Activated T-cell treated with anti-CD3 and anti-CD28 coated beads, Interleukin-2, amount 50 U/mL, for 4 hours (primary cell): Measurements from ENCODE around the gene GDI2. TPM values are rescaled to one million over a fixed set of nuclear protein-coding genes. Genes with fewer than 3 reads are reported as not detected.

Source experiments
- ATAC-seq, 2 donors: fragments of 200-7000 bp; cut with Tn5 transposase; one replicate each; pipeline ENCODE4 v1.10.0; 2021
- DNase-seq: peaks from one replicate; pipeline ENCODE4 v3.0.0-alpha.2; 2020
- H3K27me3 Mint-ChIP-seq: one replicate; pipeline ENCODE4 v1.8.0; 2021; ENCODE audit warnings: low read depth, mixed read lengths
- H3K36me3 Mint-ChIP-seq: one replicate; pipeline ENCODE4 v1.8.0; 2022; ENCODE audit warnings: mixed read lengths; ENCODE audit not compliant: insufficient read depth
- H3K4me1 Mint-ChIP-seq: one replicate; pipeline ENCODE4 v1.8.0; 2021; ENCODE audit warnings: low read depth, mixed read lengths
- H3K4me3 Mint-ChIP-seq: one replicate; pipeline ENCODE4 v1.8.0; 2021; ENCODE audit warnings: mild to moderate bottlenecking, moderate library complexity, mixed read lengths
- H3K9me3 Mint-ChIP-seq: one replicate; pipeline ENCODE4 v1.8.0; 2021; ENCODE audit warnings: mixed read lengths
- total RNA-seq, 3 donors: library from RNA; stranded (reverse); gene quantifications; one replicate each; pipeline ENCODE4 v1.2.1, GENCODE V29; 2021

Gene GDI2
- total RNA-seq, 3 donors from 2014 or later = 270 to 301 (median 294) TPM

DNA sequence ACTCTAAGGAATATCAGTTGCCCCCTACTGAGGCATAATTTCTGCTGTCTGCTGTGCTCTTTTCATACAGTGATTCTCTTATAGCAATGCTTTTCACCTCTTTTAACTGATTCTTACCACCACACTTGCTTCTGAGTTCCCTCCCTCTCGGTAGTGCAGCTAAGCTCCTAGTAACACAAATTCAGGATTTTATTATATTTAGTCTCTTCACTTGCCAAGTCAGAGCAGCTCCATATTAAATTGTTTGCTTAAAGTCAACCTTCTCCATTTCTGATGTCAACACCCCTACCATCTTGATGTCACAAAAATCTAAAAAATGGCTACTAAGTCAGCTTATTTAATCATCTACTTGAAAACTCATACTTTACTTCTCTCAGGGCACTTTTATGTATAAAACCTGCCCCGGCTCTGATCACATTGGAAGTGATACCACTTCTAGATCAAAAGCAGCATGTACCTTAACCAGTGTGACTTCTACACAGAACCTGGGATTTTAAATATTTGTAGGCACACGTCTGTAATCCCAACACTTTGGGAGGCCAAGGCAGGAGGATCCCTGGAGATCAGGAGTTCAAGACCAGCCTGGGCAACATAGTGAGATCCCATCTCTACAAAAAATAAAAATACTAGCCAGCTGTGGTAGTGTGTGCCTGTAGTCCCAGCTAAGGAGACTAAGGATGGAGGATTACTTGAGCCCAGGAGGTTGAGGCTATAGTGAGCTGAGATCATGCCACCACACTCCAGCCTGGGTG is 55.3 kb downstream of the GDI2 start:
- peaks cover 34% of the 10 kb centered on the region for H3K36me3 Mint-ChIP-seq

DNA sequence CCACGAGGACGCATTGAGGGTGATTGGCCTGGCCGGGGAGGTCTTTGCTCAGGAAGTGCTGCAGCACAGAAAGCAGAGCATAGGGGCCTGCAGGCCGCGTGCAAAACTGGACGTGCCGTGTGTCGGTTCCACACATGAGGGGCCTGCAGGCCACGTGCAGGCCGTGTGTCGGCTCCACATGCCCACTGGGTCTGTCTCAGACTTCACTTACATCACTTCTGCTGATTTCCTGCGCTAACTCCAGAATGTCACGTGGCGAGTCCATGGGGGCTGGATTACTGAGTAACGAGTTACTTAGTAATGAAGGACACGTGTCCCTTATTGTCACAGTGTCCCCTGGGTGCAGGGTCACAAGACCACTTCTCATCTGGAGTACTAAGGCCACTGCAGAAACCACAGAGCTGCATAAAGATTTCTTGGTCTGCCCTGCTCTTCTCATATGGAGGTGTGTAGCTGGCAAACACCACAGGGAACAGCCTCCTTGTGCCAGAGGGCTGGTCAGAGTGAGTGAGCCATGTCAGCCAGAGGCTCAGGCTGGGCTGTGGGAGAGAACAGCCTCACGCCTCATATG is 60.8 kb downstream of the GDI2 start:
- H3K36me3 Mint-ChIP-seq = peaks cover 38% of the 10 kb centered on the region
- H3K4me3 Mint-ChIP-seq = no peak overlapping the region
- DNase-seq = no peak
- H3K4me1 Mint-ChIP-seq = peaks cover 30% of the 10 kb centered on the region
- no peaks in the 10 kb centered on the region for H3K27me3 Mint-ChIP-seq
- no peak for ATAC-seq
- no peaks in the 10 kb centered on the region for H3K9me3 Mint-ChIP-seq

More for the DNA sequence above, 55.3 kb downstream of the GDI2 start:
- no peak for DNase-seq
- no peak for ATAC-seq
- no peaks in the 10 kb centered on the region for H3K9me3 Mint-ChIP-seq
- no peak overlapping the region for H3K4me3 Mint-ChIP-seq
- H3K4me1 Mint-ChIP-seq = peaks cover 15% of the 10 kb centered on the region
- no peaks in the 10 kb centered on the region for H3K27me3 Mint-ChIP-seq

DNA sequence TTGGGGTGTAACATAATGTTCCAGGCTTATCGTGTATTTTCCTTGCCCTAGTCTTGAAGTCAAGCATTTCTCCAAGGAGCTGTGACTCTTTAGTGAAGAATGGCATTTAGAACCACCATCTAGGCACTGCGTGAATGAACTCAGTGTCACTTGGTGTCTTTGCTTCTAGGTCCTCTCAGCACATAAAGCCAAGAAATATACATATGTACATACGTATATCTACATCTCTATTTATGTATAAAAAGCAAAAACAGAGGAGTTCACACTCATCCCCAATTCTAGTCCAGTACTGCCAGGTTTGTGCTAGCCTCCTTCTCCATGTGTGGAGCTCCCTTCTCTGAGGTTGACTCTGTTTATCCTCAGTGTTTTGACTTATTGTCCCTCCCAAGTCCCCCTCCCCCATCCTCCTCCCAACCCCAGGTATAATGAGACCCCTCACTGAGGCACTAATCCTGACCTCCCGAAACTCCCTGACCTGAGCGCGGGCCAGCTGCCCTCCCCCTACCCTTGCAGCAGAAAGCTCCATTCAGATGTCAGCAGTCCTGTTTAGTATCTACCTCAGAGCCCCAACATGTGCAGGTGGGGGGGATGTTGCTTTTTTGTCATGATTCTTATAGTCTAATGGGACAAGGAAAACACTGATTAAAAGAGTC is 61.5 kb downstream of the GDI2 start:
- Mint-ChIP-seq H3K36me3 (peaks cover 41% of the 10 kb centered on the region), H3K4me1 (peaks cover 30% of the 10 kb centered on the region), H3K9me3 (no peaks in the 10 kb centered on the region), H3K4me3 (no peak overlapping the region), H3K27me3 (no peaks in the 10 kb centered on the region)
- DNase-seq (no peak), ATAC-seq (no peak)

DNA sequence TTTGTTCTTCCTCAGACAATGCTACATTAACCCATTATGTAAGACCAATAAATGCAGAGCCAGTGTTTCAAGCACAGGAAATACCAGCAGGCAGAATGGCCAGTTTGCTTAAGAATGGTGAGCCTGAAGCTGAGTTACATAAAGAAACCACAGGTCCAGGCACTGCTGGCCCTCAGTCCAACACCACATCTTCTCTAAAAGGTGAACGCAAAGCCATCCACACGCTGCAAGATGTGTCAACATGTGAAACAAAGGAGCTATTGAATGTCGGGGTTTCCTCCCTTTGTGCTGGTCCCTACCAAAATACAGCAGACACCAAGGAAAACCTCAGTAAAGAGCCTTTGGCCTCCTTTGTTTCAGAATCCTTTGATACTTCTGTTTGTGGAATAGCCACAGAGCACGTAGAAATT is 64.8 kb downstream of the GDI2 start:
- H3K4me1 Mint-ChIP-seq = peaks cover 22% of the 10 kb centered on the region
- no peak for DNase-seq
- no peaks in the 10 kb centered on the region for H3K27me3 Mint-ChIP-seq
- no peak overlapping the region for H3K4me3 Mint-ChIP-seq
- no peak for ATAC-seq
- peaks cover 53% of the 10 kb centered on the region for H3K36me3 Mint-ChIP-seq
- H3K9me3 Mint-ChIP-seq = no peaks in the 10 kb centered on the region

DNA sequence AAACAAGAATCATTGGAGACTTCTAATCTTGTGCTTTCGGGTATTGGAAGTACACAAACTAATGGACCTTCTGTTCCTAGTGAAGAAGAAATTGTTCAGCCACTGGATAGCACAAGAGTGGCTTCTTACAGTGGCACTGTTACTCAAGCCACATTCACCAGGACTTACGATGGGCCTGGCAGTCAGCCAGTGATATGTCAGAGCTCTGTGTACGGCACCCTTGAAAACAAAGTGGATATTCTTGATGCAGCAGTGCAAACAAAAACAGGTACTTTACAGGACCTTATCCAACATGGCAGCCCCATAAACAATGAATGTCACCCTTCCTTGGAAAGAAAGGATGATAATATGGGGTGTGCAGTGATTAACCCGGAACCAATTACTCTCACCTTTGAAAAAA is 67.0 kb downstream of the GDI2 start:
- Mint-ChIP-seq H3K4me1 (peaks cover 7% of the 10 kb centered on the region), H3K4me3 (no peak overlapping the region), H3K36me3 (peaks cover 48% of the 10 kb centered on the region), H3K27me3 (no peaks in the 10 kb centered on the region), H3K9me3 (no peaks in the 10 kb centered on the region)
- ATAC-seq (no peak), DNase-seq (no peak)

DNA sequence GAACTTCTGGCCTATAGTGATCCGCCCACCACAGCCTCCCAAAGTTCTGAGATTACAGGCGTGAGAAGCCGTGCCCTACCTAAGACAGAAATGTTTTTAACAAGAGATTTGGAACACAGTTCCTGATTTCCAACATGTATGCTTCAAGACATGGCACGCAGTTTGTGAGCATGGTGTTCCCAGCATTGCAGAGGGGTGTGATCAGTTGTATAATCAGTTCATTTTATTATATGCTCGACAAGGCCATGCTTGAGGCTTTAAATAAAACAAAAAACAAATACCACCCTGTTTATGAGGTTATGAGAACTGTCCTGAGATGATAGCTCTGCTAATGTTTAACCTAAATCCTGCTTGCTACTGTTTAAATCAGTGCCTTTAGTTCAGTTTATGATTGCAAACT is 68.4 kb downstream of the GDI2 start:
- H3K4me3 Mint-ChIP-seq = no peak overlapping the region
- H3K36me3 Mint-ChIP-seq = peaks cover 52% of the 10 kb centered on the region
- DNase-seq = no peak
- H3K9me3 Mint-ChIP-seq = no peaks in the 10 kb centered on the region
- H3K4me1 Mint-ChIP-seq = peaks cover 4% of the 10 kb centered on the region
- H3K27me3 Mint-ChIP-seq = no peaks in the 10 kb centered on the region
- no peak for ATAC-seq

DNA sequence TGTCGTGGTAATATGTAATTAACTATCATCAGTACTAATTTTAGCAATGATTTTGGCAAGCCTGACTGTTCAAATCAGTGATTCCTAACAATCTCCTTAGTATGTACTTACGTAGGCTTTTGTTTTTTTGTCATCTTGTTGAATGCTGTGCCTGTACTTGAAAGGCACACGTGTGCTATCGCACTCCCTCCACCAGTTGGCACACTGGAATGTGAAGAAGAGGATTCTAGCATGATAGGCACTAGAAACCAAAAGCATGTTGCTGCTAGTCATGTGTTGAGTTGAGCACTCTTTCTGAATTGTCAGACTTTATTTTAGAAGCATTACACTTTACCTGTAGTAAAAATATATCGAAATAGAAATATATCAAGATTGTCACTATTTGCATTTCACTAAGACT is 69.5 kb downstream of the GDI2 start:
- H3K4me3 Mint-ChIP-seq = no peak overlapping the region
- H3K27me3 Mint-ChIP-seq = no peaks in the 10 kb centered on the region
- DNase-seq (no peak), ATAC-seq (no peak)
- H3K9me3 Mint-ChIP-seq = no peaks in the 10 kb centered on the region
- peaks cover 2% of the 10 kb centered on the region for H3K4me1 Mint-ChIP-seq
- H3K36me3 Mint-ChIP-seq = peaks cover 49% of the 10 kb centered on the region

DNA sequence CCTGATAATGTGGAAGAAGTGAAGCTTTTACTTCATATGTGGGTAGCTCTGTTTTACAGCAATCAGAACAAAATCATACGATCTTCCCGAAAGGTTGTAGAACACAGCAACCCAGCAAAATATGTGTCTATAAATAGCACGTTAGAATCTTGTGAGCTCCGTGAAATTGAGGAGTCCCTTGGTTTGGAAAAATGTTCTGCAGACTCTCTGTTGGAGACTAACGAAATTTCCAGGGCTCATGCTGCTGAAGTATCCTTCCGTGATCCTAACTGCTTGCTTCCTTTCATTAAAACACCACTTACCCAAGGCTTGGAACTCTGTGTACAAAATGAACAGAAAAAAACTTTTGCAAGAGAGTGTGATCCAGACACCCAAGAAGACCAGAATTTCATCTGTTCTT is 71.1 kb downstream of the GDI2 start:
- Mint-ChIP-seq H3K4me1 (peaks cover 3% of the 10 kb centered on the region), H3K36me3 (peaks cover 50% of the 10 kb centered on the region)
- no peak for ATAC-seq

DNA sequence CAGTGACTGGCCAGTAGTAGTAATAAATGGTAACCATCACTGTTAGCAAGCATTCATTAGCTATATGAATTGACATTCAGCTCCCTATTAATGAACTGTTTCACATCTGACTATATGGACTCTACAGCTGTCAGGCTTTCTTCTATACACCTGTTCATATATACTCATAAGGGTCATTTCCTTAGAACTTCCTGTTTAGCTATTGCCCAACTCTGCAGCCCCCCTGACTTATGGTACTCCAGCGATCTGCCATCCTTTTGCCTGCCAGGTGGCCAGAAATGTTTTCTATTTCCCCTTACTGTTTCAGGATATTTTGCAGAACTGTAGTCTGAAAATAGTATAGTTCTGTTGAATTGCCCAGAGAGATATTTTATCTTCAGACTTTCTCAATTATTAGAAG is 72.0 kb downstream of the GDI2 start:
- Mint-ChIP-seq H3K4me3 (no peak overlapping the region), H3K9me3 (no peaks in the 10 kb centered on the region), H3K4me1 (peaks cover 1% of the 10 kb centered on the region), H3K27me3 (no peaks in the 10 kb centered on the region), H3K36me3 (peaks cover 44% of the 10 kb centered on the region)
- ATAC-seq (no peak), DNase-seq (no peak)

More for the DNA sequence above, 71.1 kb downstream of the GDI2 start:
- Mint-ChIP-seq H3K27me3 (no peaks in the 10 kb centered on the region), H3K9me3 (no peaks in the 10 kb centered on the region), H3K4me3 (no peak overlapping the region)
- DNase-seq = no peak

DNA sequence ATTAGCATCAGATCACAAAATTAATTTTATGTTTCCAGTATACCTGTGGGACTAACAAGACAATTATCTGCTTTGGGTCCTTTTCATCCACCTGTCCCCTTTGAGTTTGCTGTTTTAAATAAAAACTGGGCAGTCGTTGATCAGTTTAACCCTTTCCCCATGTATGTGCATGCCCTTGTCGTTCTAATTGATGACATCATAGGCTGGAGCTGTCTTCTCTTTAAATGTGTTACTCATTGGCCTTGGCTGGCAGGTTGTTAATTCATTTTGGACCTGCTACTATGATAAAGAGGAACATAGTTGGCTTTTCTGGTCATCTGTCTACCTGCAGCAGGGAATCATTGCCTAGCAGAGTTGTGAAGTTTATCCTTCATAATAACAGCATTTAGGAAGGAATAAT is 74.8 kb downstream of the GDI2 start:
- DNase-seq (no peak), ATAC-seq (no peak)
- H3K9me3 Mint-ChIP-seq = no peaks in the 10 kb centered on the region
- H3K27me3 Mint-ChIP-seq = no peaks in the 10 kb centered on the region
- peaks cover 40% of the 10 kb centered on the region for H3K36me3 Mint-ChIP-seq
- H3K4me1 Mint-ChIP-seq = peaks cover 1% of the 10 kb centered on the region
- H3K4me3 Mint-ChIP-seq = no peak overlapping the region

DNA sequence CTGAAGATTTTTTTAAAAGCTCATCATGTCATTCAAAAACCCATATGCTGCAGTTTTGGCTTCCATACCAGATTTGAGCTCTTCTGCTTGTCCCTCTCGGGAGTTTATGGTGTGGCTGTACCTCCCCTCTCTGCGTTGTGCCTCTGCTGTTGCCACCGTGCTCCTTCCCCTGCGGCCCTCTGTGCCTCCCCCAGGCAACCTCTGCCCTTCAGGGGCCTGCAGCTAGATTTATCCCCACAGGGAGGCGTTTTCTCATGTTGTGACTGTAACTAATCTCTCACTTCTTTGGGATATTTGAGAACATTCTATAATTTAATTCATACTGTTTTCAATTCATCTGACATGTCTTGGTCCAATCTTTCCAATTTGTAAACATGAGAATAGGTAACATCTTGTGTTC is 75.9 kb downstream of the GDI2 start:
- Mint-ChIP-seq H3K4me1 (peaks cover 1% of the 10 kb centered on the region), H3K4me3 (no peak overlapping the region), H3K9me3 (no peaks in the 10 kb centered on the region), H3K36me3 (peaks cover 36% of the 10 kb centered on the region), H3K27me3 (no peaks in the 10 kb centered on the region)
- no peak for ATAC-seq
- no peak for DNase-seq

DNA sequence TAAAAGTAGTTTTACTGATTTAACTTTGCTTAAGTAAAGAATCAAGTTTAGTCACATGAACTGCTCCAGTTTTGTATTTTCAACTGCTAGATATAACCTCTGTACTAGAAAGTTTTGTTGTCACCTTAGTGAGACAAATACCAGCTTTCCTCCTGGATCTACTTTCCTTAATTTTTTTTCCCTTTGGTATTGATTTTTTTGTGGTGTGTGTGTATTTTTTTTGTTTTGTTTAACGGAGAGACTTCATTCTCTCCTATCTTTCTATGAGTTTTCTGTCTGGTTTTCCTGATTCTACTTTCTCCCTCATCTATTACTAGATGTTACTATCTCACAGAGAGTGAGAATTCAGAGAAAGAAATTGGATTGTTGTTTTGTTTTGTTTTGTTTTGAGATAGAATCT is 76.6 kb downstream of the GDI2 start:
- DNase-seq = no peak
- H3K4me3 Mint-ChIP-seq = no peak overlapping the region
- peaks cover 42% of the 10 kb centered on the region for H3K36me3 Mint-ChIP-seq
- no peaks in the 10 kb centered on the region for H3K9me3 Mint-ChIP-seq
- no peaks in the 10 kb centered on the region for H3K27me3 Mint-ChIP-seq
- ATAC-seq = no peak
- peaks cover 5% of the 10 kb centered on the region for H3K4me1 Mint-ChIP-seq

DNA sequence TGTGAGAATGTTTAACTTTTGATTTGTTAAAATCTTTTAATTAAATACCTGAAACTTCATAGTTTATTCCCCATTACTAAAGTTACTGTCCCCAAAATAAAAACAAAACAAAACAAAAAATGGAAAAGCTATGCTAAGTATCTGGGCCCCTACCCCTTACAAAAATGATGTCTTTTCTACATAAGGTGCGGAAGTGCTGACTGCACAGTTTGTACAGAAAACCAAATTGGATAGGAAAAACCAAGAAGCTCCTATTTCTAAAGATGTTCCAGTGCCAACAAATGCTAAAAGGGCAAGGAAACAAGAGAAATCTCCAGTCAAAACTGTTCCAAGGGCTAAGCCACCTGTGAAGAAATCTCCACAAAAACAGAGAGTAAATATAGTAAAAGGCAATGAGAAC is 78.1 kb downstream of the GDI2 start:
- H3K36me3 Mint-ChIP-seq = peaks cover 41% of the 10 kb centered on the region
- H3K4me3 Mint-ChIP-seq = no peak overlapping the region
- peaks cover 10% of the 10 kb centered on the region for H3K4me1 Mint-ChIP-seq
- no peaks in the 10 kb centered on the region for H3K9me3 Mint-ChIP-seq
- ATAC-seq (no peak), DNase-seq (no peak)
- no peaks in the 10 kb centered on the region for H3K27me3 Mint-ChIP-seq

DNA sequence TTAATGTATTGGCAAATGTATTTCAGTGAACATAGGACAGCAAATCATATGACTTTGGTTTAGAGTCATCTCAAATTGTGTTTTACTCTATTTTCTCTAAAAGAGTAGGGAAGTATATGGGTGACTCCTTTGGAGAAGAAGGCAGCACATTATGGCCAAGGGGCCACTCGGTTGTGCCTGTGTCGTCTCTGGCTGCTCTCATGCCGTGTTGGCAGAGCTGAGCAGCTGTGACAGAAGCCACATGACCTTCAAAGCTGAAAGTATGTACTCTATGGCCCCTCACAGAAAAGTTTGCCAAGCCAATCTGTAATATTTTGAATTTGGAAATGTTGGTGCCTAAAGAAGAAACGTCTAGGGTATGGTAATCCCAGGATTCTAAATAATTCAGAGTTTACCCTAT is 81.1 kb downstream of the GDI2 start:
- Mint-ChIP-seq H3K27me3 (no peaks in the 10 kb centered on the region), H3K9me3 (no peaks in the 10 kb centered on the region), H3K4me3 (no peak overlapping the region), H3K4me1 (peaks cover 9% of the 10 kb centered on the region), H3K36me3 (peaks cover 37% of the 10 kb centered on the region)
- DNase-seq (no peak), ATAC-seq (no peak)

DNA sequence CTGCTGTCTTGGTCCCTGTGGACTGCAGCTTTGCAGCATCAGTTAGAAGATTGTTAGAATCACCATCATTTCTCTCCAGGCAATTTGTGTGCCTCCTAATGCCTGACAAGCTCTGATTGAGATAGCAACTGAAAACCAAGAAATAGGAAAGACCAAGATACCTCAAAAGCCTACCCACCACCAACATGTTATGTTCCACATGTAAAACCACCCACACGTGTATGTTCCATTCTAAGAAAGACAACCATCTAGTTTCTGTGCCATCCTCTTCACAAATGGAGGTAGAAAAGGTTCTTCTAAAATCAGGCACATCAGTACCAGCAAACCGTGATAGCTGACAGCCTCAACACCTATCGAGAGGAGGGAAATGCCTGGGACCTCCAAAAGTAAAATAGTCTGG is 81.7 kb downstream of the GDI2 start:
- H3K4me3 Mint-ChIP-seq = no peak overlapping the region
- DNase-seq = no peak
- peak in 1 of 2 donors; percentile 14 for ATAC-seq
- H3K9me3 Mint-ChIP-seq = no peaks in the 10 kb centered on the region
- H3K27me3 Mint-ChIP-seq = no peaks in the 10 kb centered on the region
- H3K4me1 Mint-ChIP-seq = peaks cover 9% of the 10 kb centered on the region
- H3K36me3 Mint-ChIP-seq = peaks cover 39% of the 10 kb centered on the region
